MCF 10A (cell line): ENCODE results near the gene DYSF. TPM values are rescaled to one million over a fixed set of nuclear protein-coding genes. Genes with fewer than 3 reads are reported as not detected.

ENCODE experiments used
- BruUV-seq: library from RNA; stranded (reverse); fragments of 400-500 nt; replicated peaks from 2 replicates; lab custom pipeline; 2021; lab: Mats Ljungman, UMichigan
- CTCF ChIA-PET: fragments of 300-600 bp; sonication (Branson Sonifier 250); formaldehyde crosslinking; extraction: SDS; loops from one replicate; lab custom pipeline; 2021; ENCODE audit warnings: antibody characterized with exemption, inconsistent platforms; lab: Yijun Ruan, JAX
- POLR2A ChIA-PET: fragments of 300-600, 350-650 bp; sonication (Branson Sonifier 250); formaldehyde crosslinking; extraction: SDS; loops from one replicate; lab custom pipeline; 2020; ENCODE audit warnings: antibody characterized with exemption, inconsistent platforms; lab: Yijun Ruan, JAX
- DNase-seq: peaks from one replicate; pipeline ENCODE4 v3.0.0-alpha.2; 2018; ENCODE audit not compliant: unreplicated experiment
- H3K27ac Mint-ChIP-seq: one replicate; pipeline ENCODE4 v1.8.0; 2022; ENCODE audit warnings: mild to moderate bottlenecking, low read depth, mixed read lengths; ENCODE audit not compliant: unreplicated experiment
- H3K27me3 Mint-ChIP-seq: one replicate; pipeline ENCODE4 v1.8.0; 2022; ENCODE audit warnings: mixed read lengths; ENCODE audit not compliant: insufficient read depth, unreplicated experiment
- H3K36me3 Mint-ChIP-seq: one replicate; pipeline ENCODE4 v1.8.0; 2022; ENCODE audit warnings: mild to moderate bottlenecking, moderate library complexity, mixed read lengths; ENCODE audit not compliant: insufficient read depth, unreplicated experiment
- H3K4me1 Mint-ChIP-seq: one replicate; pipeline ENCODE4 v1.8.0; 2022; ENCODE audit warnings: mixed read lengths; ENCODE audit not compliant: insufficient read depth, unreplicated experiment
- H3K4me3 Mint-ChIP-seq: one replicate; pipeline ENCODE4 v1.8.0; 2022; ENCODE audit warnings: mild to moderate bottlenecking, moderate library complexity, mixed read lengths; ENCODE audit not compliant: unreplicated experiment
- H3K9me3 Mint-ChIP-seq: one replicate; pipeline ENCODE4 v1.8.0; 2022; ENCODE audit warnings: mixed read lengths; ENCODE audit not compliant: unreplicated experiment
- intact Hi-C: fragments of 100-400 bp; cut with micrococcal nuclease; formaldehyde crosslinking; loops from 2 replicates; pipeline ENCODE4 v1.14.1; 2022
- total RNA-seq: library from RNA; stranded (reverse); gene quantifications from 2 replicates; pipeline ENCODE4 v1.2.3, GENCODE V29; 2022
- TF ChIP-seq, protein P1 (sequence below): fragments of 200-600 bp; IDR thresholded peaks from one replicate; pipeline ENCODE4 v1.8.0; 2022; ENCODE audit warnings: antibody characterized with exemption, mild to moderate bottlenecking; ENCODE audit not compliant: unreplicated experiment

Gene DYSF
- total RNA-seq, 1 experiment from 2014 or later: 2.0 TPM

DNA sequence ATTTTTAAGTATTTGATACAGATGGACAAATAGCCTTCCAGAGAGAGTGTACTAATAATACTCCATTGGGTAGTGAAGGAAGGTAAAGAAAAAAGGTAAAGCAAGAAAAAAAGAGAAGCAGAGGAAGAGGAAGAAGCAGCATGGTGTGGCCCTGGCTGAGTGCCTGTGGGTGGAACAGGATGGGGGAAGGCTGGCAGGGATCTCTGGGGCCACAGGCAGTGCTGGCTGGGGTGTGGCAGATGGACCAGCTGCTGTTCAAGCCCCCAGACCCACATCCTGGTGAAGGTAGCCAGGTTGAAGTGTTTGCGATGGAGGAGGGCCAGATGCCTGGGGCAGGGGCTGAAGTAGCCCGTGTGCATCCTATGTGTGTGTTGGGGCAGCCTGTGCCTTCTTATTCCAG is 79.0 kb downstream of the DYSF start:
- Mint-ChIP-seq H3K27me3 (peaks cover 28% of the 10 kb centered on the region), H3K9me3 (peaks cover 8% of the 10 kb centered on the region), H3K4me3 (no peak overlapping the region), H3K36me3 (no peaks in the 10 kb centered on the region), H3K4me1 (peaks cover 4% of the 10 kb centered on the region), H3K27ac (no peak overlapping the region)
- BruUV-seq: no TSS peak
- TF ChIP-seq, protein P1, sequence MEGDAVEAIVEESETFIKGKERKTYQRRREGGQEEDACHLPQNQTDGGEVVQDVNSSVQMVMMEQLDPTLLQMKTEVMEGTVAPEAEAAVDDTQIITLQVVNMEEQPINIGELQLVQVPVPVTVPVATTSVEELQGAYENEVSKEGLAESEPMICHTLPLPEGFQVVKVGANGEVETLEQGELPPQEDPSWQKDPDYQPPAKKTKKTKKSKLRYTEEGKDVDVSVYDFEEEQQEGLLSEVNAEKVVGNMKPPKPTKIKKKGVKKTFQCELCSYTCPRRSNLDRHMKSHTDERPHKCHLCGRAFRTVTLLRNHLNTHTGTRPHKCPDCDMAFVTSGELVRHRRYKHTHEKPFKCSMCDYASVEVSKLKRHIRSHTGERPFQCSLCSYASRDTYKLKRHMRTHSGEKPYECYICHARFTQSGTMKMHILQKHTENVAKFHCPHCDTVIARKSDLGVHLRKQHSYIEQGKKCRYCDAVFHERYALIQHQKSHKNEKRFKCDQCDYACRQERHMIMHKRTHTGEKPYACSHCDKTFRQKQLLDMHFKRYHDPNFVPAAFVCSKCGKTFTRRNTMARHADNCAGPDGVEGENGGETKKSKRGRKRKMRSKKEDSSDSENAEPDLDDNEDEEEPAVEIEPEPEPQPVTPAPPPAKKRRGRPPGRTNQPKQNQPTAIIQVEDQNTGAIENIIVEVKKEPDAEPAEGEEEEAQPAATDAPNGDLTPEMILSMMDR: no peak
- DNase-seq: no peak
- POLR2A ChIA-PET: no interaction called here
- CTCF ChIA-PET: interaction anchor here (0.6 kb wide), 1 partner anchor 266 kb away, joined by 3 read pairs; no protein-coding TSS in a partner anchor
- intact Hi-C loops: loop anchor here (5.0 kb wide), 2 partner anchors 620 to 1355 kb away; partner anchors contain the start of gene SPR

DNA sequence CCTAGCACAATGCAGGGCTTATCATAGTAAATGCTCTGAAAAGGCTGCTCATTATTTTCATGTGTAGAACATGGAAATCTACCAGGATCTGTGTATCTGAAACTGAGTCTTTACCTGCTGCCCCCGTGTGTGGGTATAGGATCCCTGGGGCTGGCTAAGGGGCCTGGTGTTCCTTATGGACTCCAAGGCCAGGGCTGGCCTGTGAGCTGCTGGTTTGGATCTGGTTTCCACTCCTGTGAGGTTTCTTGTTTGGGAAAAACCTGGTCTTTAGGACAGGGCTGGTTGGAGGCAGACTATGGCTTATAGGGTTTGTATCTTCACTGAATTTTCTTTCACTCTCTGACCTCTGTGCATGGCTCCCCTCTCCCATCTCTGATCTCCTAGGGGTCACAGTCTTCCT is 80.8 kb downstream of the DYSF start:
- intact Hi-C loops: loop anchor here (5.0 kb wide), 2 partner anchors 618 to 1353 kb away; partner anchors contain the start of gene SPR
- H3K4me3 Mint-ChIP-seq: no peak overlapping the region
- peaks cover 12% of the 10 kb centered on the region for H3K27me3 Mint-ChIP-seq
- H3K27ac Mint-ChIP-seq: no peak overlapping the region
- TF ChIP-seq, protein P1: no peak
- no peaks in the 10 kb centered on the region for H3K36me3 Mint-ChIP-seq
- no TSS peak for BruUV-seq
- ChIA-PET CTCF (interaction anchor here (0.6 to 1.1 kb wide), 2 partner anchors 66 to 387 kb away, joined by 3 read pairs; no protein-coding TSS in a partner anchor), POLR2A (no interaction called here)
- DNase-seq: no peak
- peaks cover 8% of the 10 kb centered on the region for H3K9me3 Mint-ChIP-seq
- peaks cover 4% of the 10 kb centered on the region for H3K4me1 Mint-ChIP-seq

DNA sequence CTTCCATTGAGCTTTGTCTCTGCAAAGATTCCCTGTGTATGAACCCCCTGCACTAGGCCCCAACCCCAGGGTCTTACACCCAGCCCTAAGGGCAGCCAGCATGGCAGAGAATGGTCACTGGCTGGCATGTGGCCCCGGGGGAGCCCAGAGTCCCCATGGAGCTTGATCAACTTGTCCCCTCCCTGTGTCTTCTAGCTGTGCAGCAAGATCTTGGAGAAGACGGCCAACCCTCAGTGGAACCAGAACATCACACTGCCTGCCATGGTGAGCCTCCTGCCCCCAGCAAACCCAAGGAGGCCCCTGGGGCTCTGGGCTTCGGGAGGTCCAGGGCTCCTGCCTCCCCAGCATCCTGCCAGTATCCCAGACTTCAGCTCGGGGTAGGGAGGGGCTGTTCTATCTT is 81.5 kb downstream of the DYSF start:
- Mint-ChIP-seq H3K27ac (no peak overlapping the region), H3K9me3 (peaks cover 8% of the 10 kb centered on the region), H3K4me1 (peaks cover 4% of the 10 kb centered on the region), H3K36me3 (no peaks in the 10 kb centered on the region), H3K4me3 (no peak overlapping the region), H3K27me3 (peaks cover 6% of the 10 kb centered on the region)
- TF ChIP-seq, protein P1: no peak
- no peak for DNase-seq
- intact Hi-C loops: loop anchor here (5.0 kb wide), 2 partner anchors 617 to 1352 kb away; partner anchors contain the start of gene SPR
- CTCF ChIA-PET: interaction anchor here (0.9 to 2.1 kb wide), 3 partner anchors 8 to 389 kb away, joined by 3 to 7 read pairs (median 4); no protein-coding TSS in a partner anchor
- BruUV-seq: no TSS peak
- POLR2A ChIA-PET: no interaction called here

DNA sequence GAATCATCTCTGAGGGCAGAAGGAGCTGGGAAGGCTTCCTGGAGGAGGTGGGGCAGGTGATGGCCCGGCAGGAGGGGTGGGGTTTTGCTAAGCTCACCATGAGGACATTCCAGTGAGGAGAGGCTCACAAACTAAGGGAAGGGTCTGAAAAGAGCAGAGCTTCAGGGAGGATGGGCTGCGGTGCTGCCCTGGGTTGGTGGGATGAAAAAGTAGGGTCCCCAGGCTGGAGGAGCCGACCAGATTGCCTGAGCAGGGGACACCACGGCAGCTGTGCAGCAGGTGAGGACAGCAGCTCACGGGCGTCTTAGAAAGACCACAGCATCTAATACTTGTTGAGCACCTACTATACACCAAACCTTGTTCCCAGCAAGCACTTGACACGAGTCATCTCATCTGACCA is 82.2 kb downstream of the DYSF start:
- peaks cover 4% of the 10 kb centered on the region for H3K4me1 Mint-ChIP-seq
- TF ChIP-seq, protein P1: no peak
- H3K27me3 Mint-ChIP-seq: no peaks in the 10 kb centered on the region
- H3K9me3 Mint-ChIP-seq: peaks cover 8% of the 10 kb centered on the region
- intact Hi-C loops: no loop called here
- H3K4me3 Mint-ChIP-seq: no peak overlapping the region
- BruUV-seq: no TSS peak
- no peak overlapping the region for H3K27ac Mint-ChIP-seq
- ChIA-PET CTCF (interaction anchor here (0.9 to 2.9 kb wide), 4 partner anchors 9 to 388 kb away, joined by 3 to 12 read pairs (median 6); no protein-coding TSS in a partner anchor), POLR2A (no interaction called here)
- no peaks in the 10 kb centered on the region for H3K36me3 Mint-ChIP-seq
- no peak for DNase-seq
